Smooth muscle cell (in vitro differentiated cells): Measurements from ENCODE around the gene AUTS2. TPM values are rescaled to one million over a fixed set of nuclear protein-coding genes. Genes with fewer than 3 reads are reported as not detected.

Experiments used
- DNase-seq: peaks from one replicate; lab custom pipeline; 2025; ENCODE audit not compliant: unreplicated experiment; lab: John Stamatoyannopoulos, UW
- H2AFZ ChIP-seq: fragments of 200-600 bp; sonication (generic); 2 replicates; pipeline ENCODE4 v1.6.0; 2016; ENCODE audit warnings: antibody characterized with exemption, low read depth, mild to moderate bottlenecking
- H3F3A ChIP-seq: fragments of 200-600 bp; sonication (generic); 2 replicates; pipeline ENCODE4 v1.6.0; 2017; ENCODE audit warnings: antibody characterized with exemption, low read depth
- H3K27ac ChIP-seq: fragments of 200-600 bp; sonication (generic); 2 replicates; pipeline ENCODE4 v1.5.1; 2016; ENCODE audit warnings: low read depth, mild to moderate bottlenecking
- H3K27me3 ChIP-seq: fragments of 200-600 bp; sonication (generic); 2 replicates; pipeline ENCODE4 v1.6.1; 2016; ENCODE audit warnings: low read depth, mild to moderate bottlenecking
- H3K36me3 ChIP-seq: fragments of 200-600 bp; sonication (generic); 2 replicates; pipeline ENCODE4 v1.5.1; 2016; ENCODE audit warnings: low read depth
- H3K4me1 ChIP-seq: fragments of 200-600 bp; sonication (generic); 2 replicates; pipeline ENCODE4 v1.5.1; 2016; ENCODE audit warnings: low read depth
- H3K4me2 ChIP-seq: fragments of 200-600 bp; sonication (generic); 2 replicates; pipeline ENCODE4 v1.6.0; 2016; ENCODE audit warnings: mild to moderate bottlenecking
- H3K4me3 ChIP-seq: fragments of 200-600 bp; sonication (generic); 2 replicates; pipeline ENCODE4 v1.5.1; 2016; ENCODE audit warnings: mild to moderate bottlenecking
- H3K79me2 ChIP-seq: fragments of 200-600 bp; sonication (generic); 2 replicates; pipeline ENCODE4 v1.6.0; 2016; ENCODE audit warnings: low read depth, mild to moderate bottlenecking
- H3K9ac ChIP-seq: fragments of 200-600 bp; sonication (generic); 2 replicates; pipeline ENCODE4 v1.6.0; 2016; ENCODE audit warnings: low read depth
- H3K9me3 ChIP-seq: fragments of 200-600 bp; sonication (generic); replicated peaks from 2 replicates; pipeline ENCODE4 v1.5.1; 2016; ENCODE audit warnings: low read depth
- H4K20me1 ChIP-seq: fragments of 200-600 bp; sonication (generic); 2 replicates; pipeline ENCODE4 v1.6.0; 2016; ENCODE audit warnings: low read depth
- CTCF ChIP-seq: fragments of 200-600 bp; sonication (generic); IDR thresholded peaks from 2 replicates; pipeline ENCODE4 v1.5.1; 2017; ENCODE audit warnings: borderline replicate concordance, mild to moderate bottlenecking, antibody characterized with exemption; ENCODE audit not compliant: insufficient read depth, poor library complexity, severe bottlenecking
- WGBS: methylation state at CpG from one replicate; pipeline ENCODE4 v1.1.7; 2016; ENCODE audit warnings: low lambda C conversion rate; 5-methylcytosine and 5-hydroxymethylcytosine counted together
- polyA plus RNA-seq: library from polyadenylated mRNA; unstranded; fragments of >200 nt; fragmentation: Nextera tagmentation; extraction: Ambion mirVana; gene quantifications from 2 replicates; pipeline ENCODE4 v1.2.1, GENCODE V29; 2016
- total RNA-seq: library from RNA; depleted of rRNA; stranded (reverse); fragments of >200 nt; gene quantifications from 2 replicates; pipeline ENCODE4 v1.2.3, GENCODE V29; 2014

The AUTS2 gene
- total and polyA plus RNA-seq, 2 experiments from 2014 or later: 6.5 to 8.6 TPM

GRCh38 chr7:70037171-70037933, 439.1 kb downstream of the AUTS2 start:
- no peak overlapping the region for H3K27ac ChIP-seq
- no peak for DNase-seq
- no peak for TF ChIP-seq CTCF
- H3K4me1 ChIP-seq: peaks cover 5% of the 10 kb centered on the region
- H3K27me3 ChIP-seq: peaks cover 37% of the 10 kb centered on the region
- H3K9ac ChIP-seq: no peak overlapping the region
- H3K79me2 ChIP-seq: no peaks in the 10 kb centered on the region
- H3K4me2 ChIP-seq: no peak overlapping the region
- H3K9me3 ChIP-seq: peaks cover 3% of the 10 kb centered on the region
- 69% methylated on average over 3 of the region's 3 CpGs for WGBS
- H3K36me3 ChIP-seq: no peaks in the 10 kb centered on the region
- H3F3A ChIP-seq: no peaks in the 10 kb centered on the region
- H4K20me1 ChIP-seq: peaks cover 12% of the 10 kb centered on the region
- H2AFZ ChIP-seq: no peak overlapping the region
- H3K4me3 ChIP-seq: no peak overlapping the region

GRCh38 chr7:70040051-70040450, 441.8 kb downstream of the AUTS2 start:
- H4K20me1 ChIP-seq: peaks cover 21% of the 10 kb centered on the region
- H3K36me3 ChIP-seq: no peaks in the 10 kb centered on the region
- H3F3A ChIP-seq: no peaks in the 10 kb centered on the region
- no peak for TF ChIP-seq CTCF
- no peaks in the 10 kb centered on the region for H3K79me2 ChIP-seq
- H3K27ac ChIP-seq: no peak overlapping the region
- WGBS: 75% methylated on average over 3 of the region's 3 CpGs
- H3K9me3 ChIP-seq: no peaks in the 10 kb centered on the region
- H3K4me2 ChIP-seq: no peak overlapping the region
- H3K4me3 ChIP-seq: no peak overlapping the region
- no peak for DNase-seq
- no peak overlapping the region for H3K9ac ChIP-seq
- peaks cover 11% of the 10 kb centered on the region for H3K27me3 ChIP-seq
- H3K4me1 ChIP-seq: peaks cover 5% of the 10 kb centered on the region
- H2AFZ ChIP-seq: no peak overlapping the region

GRCh38 chr7:70040970-70041766, 442.9 kb downstream of the AUTS2 start:
- no peak overlapping the region for H3K9ac ChIP-seq
- peak; percentile 50 for TF ChIP-seq CTCF
- peaks cover 4% of the 10 kb centered on the region for H3K27me3 ChIP-seq
- no peaks in the 10 kb centered on the region for H3K79me2 ChIP-seq
- H3K36me3 ChIP-seq: no peaks in the 10 kb centered on the region
- no peaks in the 10 kb centered on the region for H3K9me3 ChIP-seq
- no peak overlapping the region for H3K4me2 ChIP-seq
- no peak overlapping the region for H2AFZ ChIP-seq
- H3K27ac ChIP-seq: no peak overlapping the region
- no peaks in the 10 kb centered on the region for H3F3A ChIP-seq
- DNase-seq: no peak
- no peak overlapping the region for H3K4me3 ChIP-seq
- peaks cover 5% of the 10 kb centered on the region for H3K4me1 ChIP-seq
- H4K20me1 ChIP-seq: peaks cover 14% of the 10 kb centered on the region
